Measurements from ENCODE around the gene SAPCD2.

- TF ChIP-seq POLR2A (IDR thresholded peaks at IDR 0.05) (no peak), CTCF (IDR thresholded peaks at IDR 0.05) (no peak)
These were observed 28.9 kb upstream of the SAPCD2 start for GRCh38 chr9:137099231-137099630.
